ENCODE results near the gene DHX32.

The DHX32 gene

GRCh38 chr10:125812128-125812750, 68.9 kb downstream of the DHX32 start:
- TF ChIP-seq, protein P1, sequence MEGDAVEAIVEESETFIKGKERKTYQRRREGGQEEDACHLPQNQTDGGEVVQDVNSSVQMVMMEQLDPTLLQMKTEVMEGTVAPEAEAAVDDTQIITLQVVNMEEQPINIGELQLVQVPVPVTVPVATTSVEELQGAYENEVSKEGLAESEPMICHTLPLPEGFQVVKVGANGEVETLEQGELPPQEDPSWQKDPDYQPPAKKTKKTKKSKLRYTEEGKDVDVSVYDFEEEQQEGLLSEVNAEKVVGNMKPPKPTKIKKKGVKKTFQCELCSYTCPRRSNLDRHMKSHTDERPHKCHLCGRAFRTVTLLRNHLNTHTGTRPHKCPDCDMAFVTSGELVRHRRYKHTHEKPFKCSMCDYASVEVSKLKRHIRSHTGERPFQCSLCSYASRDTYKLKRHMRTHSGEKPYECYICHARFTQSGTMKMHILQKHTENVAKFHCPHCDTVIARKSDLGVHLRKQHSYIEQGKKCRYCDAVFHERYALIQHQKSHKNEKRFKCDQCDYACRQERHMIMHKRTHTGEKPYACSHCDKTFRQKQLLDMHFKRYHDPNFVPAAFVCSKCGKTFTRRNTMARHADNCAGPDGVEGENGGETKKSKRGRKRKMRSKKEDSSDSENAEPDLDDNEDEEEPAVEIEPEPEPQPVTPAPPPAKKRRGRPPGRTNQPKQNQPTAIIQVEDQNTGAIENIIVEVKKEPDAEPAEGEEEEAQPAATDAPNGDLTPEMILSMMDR (IDR thresholded peaks at IDR 0.05; ENCODE audit: extremely low read depth, missing control alignments): no peak
- DNase-seq (ENCODE audit: low spot score): no peak

DNA sequence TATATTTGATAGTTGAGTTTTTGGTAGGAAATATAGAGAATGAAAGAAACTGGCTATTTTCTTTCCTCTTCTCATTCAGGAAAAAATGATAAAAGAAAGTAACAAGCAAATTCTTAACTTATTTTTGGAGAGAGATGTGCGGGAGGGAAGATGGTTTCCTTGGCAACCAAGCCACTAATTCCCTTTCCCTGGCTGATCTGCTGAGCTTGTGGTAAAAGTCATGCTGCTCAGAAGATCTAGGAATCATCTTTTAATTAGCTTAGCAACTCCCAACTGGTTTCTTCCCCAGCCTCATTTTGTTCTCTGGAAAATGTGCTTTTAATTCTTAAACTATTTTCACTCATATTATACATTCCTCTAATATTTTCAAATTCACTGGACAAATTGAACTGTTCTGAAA, 69.8 kb downstream of the DHX32 start:
- no peak for DNase-seq (ENCODE audit: low spot score)
- TF ChIP-seq, protein P1 (IDR thresholded peaks at IDR 0.05; ENCODE audit: extremely low read depth, missing control alignments): no peak

DNA sequence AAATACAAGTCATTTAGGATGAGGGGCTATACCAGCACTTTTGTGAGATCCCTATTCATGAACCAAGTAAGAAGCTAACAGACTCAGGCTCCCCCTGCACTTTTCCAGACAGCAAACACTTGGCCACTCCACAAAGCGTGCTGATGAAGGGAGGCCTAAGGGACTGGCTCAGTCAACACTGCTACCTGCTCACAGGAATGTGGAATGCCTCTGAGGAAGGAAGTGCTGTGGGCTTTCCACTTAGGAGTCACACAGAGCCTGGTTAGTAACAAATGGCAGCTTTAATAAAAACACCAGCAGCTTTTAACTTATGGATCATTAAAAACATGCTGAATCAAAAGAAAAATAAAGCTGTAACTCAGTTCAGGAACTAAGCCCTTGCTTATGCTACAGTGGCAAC, 73.0 kb downstream of the DHX32 start:
- DNase-seq (ENCODE audit: low spot score): no peak
- TF ChIP-seq, protein P1 (IDR thresholded peaks at IDR 0.05; ENCODE audit: extremely low read depth, missing control alignments): no peak

- no peak for DNase-seq (ENCODE audit: low spot score)
- TF ChIP-seq, protein P1 (IDR thresholded peaks at IDR 0.05; ENCODE audit: extremely low read depth, missing control alignments): no peak
These were observed 78.4 kb downstream of the DHX32 start for GRCh38 chr10:125802739-125803138.

DNA sequence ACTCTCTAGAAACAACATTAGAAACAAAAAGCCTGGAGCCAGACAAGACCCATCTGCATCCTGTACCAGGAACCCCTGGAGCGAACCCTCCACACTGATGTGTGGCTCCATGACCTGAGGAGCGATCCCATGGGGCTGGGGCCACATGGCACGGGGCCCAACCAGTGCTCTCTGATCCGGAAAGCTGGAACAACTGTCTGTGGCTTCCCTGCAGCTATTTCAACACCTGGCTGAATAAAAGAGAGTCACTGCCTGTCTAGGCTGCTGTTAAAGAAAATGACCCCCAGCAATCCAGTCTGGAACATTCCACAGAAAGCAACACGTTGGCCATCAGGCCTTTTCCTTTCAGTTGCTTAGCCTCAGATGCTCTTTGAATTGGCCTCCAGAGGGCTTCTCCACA, 79.0 kb downstream of the DHX32 start:
- TF ChIP-seq, protein P1 (IDR thresholded peaks at IDR 0.05; ENCODE audit: extremely low read depth, missing control alignments): no peak
- DNase-seq (ENCODE audit: low spot score): no peak

- no peak for DNase-seq (ENCODE audit: low spot score)
- TF ChIP-seq, protein P1 (IDR thresholded peaks at IDR 0.05; ENCODE audit: extremely low read depth, missing control alignments): no peak
These were observed 79.5 kb downstream of the DHX32 start for GRCh38 chr10:125801574-125801973.

- TF ChIP-seq, protein P1 (IDR thresholded peaks at IDR 0.05; ENCODE audit: extremely low read depth, missing control alignments): no peak
These were observed 81.5 kb downstream of the DHX32 start for GRCh38 chr10:125799451-125800182.

More at GRCh38 chr10:125799451-125800182, 81.5 kb downstream of the DHX32 start:
- no peak for DNase-seq (ENCODE audit: low spot score)

All from GM20000 (cell line).